GM18526 (cell line): ENCODE measurements around the gene FMO1.

Experiments used
- POLR2A ChIP-seq: IDR thresholded peaks from 3 replicates; pipeline ENCODE4 v1.6.1; 2011; ENCODE audit not compliant: insufficient read length; ENCODE audit errors: extremely low read depth

Gene FMO1

DNA sequence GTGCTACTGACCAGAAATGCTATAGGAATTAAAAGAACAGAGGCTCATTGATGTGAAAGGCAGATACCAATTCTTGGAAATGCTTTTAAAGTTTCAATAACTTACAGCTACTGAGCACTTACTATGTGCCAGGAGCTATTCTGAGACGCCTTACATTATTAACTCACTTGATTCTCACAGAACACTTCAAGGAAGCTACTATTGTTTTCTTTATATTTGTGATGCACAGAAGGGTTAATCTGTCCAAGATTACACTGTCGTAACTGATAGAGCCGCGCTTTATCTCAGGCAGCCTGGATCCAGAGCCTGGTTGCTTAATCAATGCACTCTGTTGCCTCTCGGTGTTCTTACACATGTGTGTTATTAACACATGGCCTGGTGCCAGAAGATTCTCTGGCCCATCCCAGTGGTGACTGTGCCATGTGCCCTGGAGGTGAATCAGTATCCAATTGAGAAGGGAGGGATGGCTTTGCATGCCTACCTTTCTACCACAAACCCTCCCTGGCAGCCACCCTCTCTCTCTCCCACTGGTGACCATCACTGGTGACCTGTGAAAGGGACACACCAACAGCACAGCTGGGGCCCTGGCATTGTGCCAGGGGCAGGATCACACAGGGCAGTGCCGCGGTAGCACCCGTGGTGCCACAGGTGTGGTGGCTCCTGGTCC is 8.8 kb downstream of the FMO1 start:
- no peak for TF ChIP-seq POLR2A

DNA sequence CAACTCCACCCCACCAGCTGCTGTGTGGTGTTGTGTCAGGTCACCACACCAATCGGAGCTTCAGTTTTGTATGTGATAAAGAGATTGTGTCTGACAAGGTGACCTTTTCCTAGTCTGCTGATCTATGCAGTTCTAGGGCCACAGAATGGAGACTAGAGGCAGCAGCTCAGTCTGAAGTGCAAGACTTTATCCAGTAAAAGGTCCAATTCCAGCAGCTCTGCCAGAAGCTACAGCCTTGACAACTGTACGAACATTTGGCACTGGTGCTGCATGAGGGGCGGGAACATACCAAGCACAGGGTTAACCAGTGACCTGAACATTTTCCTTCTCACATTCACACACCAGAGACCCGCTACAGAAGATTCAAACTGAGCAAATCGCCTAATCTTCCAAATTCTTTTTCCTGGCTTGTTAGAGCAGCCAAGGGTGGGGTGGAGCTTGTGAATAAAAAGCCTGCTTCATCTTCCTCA is 9.3 kb downstream of the FMO1 start:
- no peak for TF ChIP-seq POLR2A

- TF ChIP-seq POLR2A: no peak
These were observed 10.1 kb downstream of the FMO1 start for GRCh38 chr1:171258429-171258828.

DNA sequence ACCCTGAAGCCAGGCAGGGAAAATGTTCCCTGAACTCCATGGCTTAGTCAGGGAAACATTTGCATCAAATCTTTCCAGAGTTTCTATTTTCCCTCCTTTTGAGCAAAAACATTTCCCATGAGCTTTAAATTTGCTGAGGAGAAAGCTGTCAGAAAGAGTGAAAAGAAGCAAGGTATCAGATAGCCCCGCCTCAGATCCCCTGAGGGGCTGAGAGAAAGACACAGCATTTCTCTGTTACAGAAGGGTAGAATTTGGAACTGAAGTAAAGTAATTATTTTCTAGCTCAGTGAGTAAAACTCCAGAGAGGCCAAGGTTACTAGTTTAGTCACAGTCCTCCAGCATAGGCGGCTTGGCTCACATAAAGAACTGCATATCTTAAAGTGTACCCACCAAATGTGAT is 10.6 kb downstream of the FMO1 start:
- no peak for TF ChIP-seq POLR2A

DNA sequence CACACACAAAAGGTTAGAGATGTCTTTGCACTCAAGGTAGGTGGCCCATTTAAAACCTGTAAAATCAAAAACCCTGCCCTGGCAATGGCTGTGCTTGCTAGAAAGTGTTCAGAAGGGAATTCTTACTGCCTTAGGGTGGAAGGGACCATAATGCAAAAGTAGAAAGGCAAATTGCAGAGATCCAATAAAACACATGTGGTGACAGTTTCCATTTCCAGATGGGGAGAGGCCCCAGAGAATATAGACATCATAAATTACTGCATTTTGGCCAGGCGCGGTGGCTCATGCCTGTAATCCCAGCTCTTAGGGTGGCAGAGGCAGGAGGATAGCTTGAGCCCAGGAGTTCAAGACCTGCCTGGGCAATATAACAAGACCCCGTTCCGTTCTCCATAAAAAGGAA is 13.0 kb downstream of the FMO1 start:
- TF ChIP-seq POLR2A: no peak

DNA sequence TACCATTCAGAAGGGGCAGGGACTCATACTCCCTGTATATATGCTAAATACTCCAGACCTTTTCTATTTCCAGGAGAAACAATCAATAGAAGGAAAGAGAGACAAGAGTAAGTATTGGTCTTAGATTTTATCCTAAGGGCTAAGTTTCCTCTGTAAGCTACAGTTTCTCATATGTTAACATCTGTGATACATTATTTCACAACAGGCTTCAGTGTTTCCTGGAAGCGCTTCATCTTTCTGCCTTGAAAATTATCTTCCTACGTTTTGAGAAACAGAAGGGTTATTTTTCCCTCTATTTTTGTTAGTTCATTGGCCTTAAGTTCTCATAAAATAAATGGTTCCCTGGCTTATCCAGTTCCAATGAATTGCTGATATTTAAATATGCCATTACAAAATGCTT is 15.6 kb downstream of the FMO1 start:
- no peak for TF ChIP-seq POLR2A

- TF ChIP-seq POLR2A: no peak
These were observed 17.4 kb downstream of the FMO1 start for GRCh38 chr1:171265686-171266085.

DNA sequence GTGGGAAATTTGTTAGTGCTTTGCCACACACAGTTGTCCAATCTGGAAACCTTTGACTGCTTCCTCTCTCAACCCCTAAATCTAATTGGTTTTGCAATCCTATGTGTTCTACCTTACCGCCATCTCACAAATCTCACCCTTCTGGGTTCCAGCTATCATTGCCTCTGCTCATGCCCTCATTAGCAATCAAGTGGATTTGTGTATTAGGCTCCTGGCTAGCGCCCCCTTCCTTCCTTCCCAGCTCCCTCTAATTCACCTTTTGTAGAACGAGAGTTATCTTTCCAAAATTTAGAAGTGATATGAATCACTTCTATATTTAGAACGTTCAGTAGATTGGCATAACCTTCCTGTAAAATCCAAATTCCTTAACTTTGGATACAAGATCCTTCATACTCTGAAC is 18.6 kb downstream of the FMO1 start:
- no peak for TF ChIP-seq POLR2A

DNA sequence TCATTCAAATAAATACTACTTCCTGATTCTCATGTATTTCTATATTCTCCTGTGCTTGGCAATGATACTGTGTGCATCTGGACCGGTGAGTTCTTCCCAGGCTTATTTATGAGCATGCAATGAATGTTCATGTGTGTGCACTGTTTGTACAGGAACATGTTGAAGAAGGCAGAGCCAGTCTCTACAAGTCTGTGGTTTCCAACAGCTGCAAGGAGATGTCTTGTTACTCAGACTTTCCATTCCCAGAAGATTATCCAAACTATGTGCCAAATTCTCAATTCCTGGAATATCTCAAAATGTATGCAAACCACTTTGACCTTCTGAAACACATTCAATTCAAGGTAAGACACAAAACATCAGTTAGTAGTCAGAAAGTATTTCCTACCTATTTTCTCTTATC is 19.1 kb downstream of the FMO1 start:
- TF ChIP-seq POLR2A: no peak

DNA sequence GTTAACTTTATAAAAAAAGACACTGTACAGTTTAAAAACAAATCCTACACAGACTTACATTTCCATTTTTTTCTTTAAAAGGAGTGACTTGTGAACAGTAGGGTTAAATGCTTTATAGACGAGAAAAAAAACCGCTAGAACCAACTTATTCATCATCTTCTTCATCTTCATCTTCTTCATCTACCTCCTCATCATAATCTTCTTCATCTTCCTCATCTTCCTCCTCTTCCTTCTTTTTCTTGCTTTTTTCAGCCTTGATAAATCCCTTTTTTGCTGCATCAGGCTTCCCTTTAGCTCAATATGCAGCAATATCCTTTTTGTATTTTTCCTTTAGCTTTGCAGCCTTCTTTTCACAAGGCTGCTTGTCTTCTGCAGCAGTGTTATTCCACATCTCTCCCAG is 22.5 kb downstream of the FMO1 start:
- TF ChIP-seq POLR2A: no peak

- no peak for TF ChIP-seq POLR2A
These were observed 29.2 kb downstream of the FMO1 start for GRCh38 chr1:171277534-171277933.

DNA sequence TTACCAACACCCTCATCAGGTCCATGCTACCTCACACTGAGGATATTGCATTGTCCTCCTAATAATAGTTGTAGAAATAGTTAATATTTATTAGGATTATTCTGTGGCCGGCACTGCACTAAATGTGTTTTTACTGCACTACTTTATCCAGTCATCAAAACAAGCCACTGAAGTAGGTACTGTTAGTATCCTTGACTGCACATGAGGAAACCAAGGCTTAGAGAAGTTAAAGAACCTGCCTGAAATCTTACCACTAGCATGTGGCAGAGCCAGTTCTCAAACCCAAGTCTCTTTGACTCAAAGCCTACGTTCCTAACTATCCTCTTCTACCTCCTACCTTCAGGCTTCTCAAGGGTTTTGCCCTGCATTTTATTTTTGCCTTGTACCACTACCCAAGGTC is 30.9 kb downstream of the FMO1 start:
- no peak for TF ChIP-seq POLR2A

DNA sequence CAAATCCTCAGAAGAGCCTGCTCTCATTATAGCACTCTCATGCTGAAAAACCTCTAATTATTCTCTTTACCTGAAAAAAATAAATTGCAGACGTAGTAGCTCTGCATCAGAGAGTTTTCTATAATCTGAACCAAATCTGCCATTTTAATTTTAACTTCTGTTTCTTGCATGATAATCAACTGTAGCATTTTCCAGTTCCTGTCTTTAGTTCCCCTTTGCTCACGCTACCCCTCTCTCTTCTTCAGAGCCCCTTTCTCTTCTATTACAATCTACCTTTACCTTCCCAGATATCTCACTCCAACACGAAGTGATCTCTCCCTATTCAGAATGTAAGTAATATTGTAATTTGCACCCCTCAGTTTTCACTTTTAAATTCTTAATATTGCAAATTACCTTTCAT is 31.4 kb downstream of the FMO1 start:
- no peak for TF ChIP-seq POLR2A

- no peak for TF ChIP-seq POLR2A
These were observed 32.3 kb downstream of the FMO1 start for GRCh38 chr1:171280599-171280998.

- no peak for TF ChIP-seq POLR2A
These were observed 37.9 kb downstream of the FMO1 start for GRCh38 chr1:171286032-171286705.

DNA sequence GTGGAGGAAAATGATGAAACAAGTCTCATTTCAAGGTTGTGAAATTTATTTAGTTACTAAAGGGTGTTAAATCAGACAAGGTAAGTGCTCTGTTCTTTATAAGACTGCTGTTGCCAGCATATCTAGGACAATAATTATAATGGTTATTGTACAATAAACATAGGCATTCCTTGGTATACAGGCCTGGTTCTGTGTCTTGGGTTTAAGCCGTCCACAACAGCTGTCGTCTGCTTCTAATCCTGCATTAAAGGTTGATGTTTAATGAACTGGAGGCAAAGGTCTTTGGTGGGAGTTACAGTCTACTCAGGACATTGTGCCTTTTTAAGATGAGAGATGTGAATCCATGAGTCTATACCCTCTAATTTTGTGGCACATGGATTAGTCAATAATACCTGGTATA is 42.3 kb downstream of the FMO1 start:
- TF ChIP-seq POLR2A: no peak

GRCh38 chr1:171292799-171293198 is 44.5 kb downstream of the FMO1 start:
- no peak for TF ChIP-seq POLR2A
